CD4-positive, alpha-beta T cell (primary cell): Measurements from ENCODE around the gene KLHDC3. TPM values are rescaled to one million over a fixed set of nuclear protein-coding genes. Genes with fewer than 3 reads are reported as not detected.

ENCODE experiments used
- ATAC-seq: fragments of 200-7000 bp; cut with Tn5 transposase; one replicate; pipeline ENCODE4 v1.10.0; 2022; ENCODE audit warnings: mild to moderate bottlenecking; ENCODE audit not compliant: poor library complexity
- CTCF ChIA-PET: fragments of 350-600 bp; sonication (Branson Sonifier 250); formaldehyde crosslinking; loops from one replicate; lab custom pipeline; 2021; ENCODE audit warnings: antibody characterized with exemption, inconsistent platforms; lab: Charles Lee
- POLR2A ChIA-PET: fragments of 350-600 bp; sonication (Branson Sonifier 250); formaldehyde crosslinking; loops from one replicate; lab custom pipeline; 2021; ENCODE audit warnings: antibody characterized with exemption, inconsistent platforms; lab: Charles Lee
- DNase-seq, 14 experiments: peaks; one replicate each; pipeline ENCODE4 v3.0.0-alpha.2; 2013 to 2020; ENCODE audit warnings: mixed read lengths in 2 of 14
- H3K27ac ChIP-seq, 2 donors: one replicate each; pipeline versions ENCODE4 v1.5.1 to v1.7.0; 2013; ENCODE audit warnings: low read length in 2 of 2, low read depth in 1 of 2, mild to moderate bottlenecking in 1 of 2
- H3K27me3 ChIP-seq, 2 experiments: 1 replicate in 1 of 2; 2 replicates in 1 of 2; pipeline versions ENCODE4 v1.6.1 to v1.7.0; 2013; ENCODE audit warnings: low read length in 2 of 2, control low read depth in 1 of 2, mild to moderate bottlenecking in 1 of 2, moderate library complexity in 1 of 2; ENCODE audit not compliant: insufficient read depth in 2 of 2, control insufficient read depth in 1 of 2
- H3K36me3 ChIP-seq: one replicate; pipeline ENCODE4 v1.6.1; 2013; ENCODE audit warnings: low read length, control low read depth; ENCODE audit not compliant: insufficient read depth
- H3K4me1 ChIP-seq: one replicate; pipeline ENCODE4 v1.6.1; 2013; ENCODE audit warnings: low read length, control low read depth; ENCODE audit not compliant: insufficient read depth
- H3K4me3 ChIP-seq: one replicate; pipeline ENCODE4 v1.5.1; 2013; ENCODE audit warnings: mild to moderate bottlenecking, low read length, moderate library complexity
- H3K9me3 ChIP-seq, 2 experiments: 1 replicate in 1 of 2; 2 replicates in 1 of 2; pipeline versions ENCODE4 v1.6.1 to v1.7.0; 2013; ENCODE audit warnings: low read length in 2 of 2, mild to moderate bottlenecking in 2 of 2, control low read depth in 1 of 2, moderate library complexity in 1 of 2; ENCODE audit not compliant: control insufficient read depth in 1 of 2, insufficient read depth in 1 of 2
- H3K27ac Mint-ChIP-seq: one replicate; pipeline ENCODE4 v1.8.0; 2020; ENCODE audit warnings: mixed read lengths
- H3K27me3 Mint-ChIP-seq: one replicate; pipeline ENCODE4 v1.8.0; 2021; ENCODE audit warnings: mixed read lengths
- H3K36me3 Mint-ChIP-seq: one replicate; pipeline ENCODE4 v1.8.0; 2021; ENCODE audit warnings: low read depth, mixed read lengths
- H3K4me1 Mint-ChIP-seq: one replicate; pipeline ENCODE4 v1.8.0; 2021; ENCODE audit warnings: low read depth, mixed read lengths
- H3K4me3 Mint-ChIP-seq: one replicate; pipeline ENCODE4 v1.8.0; 2020; ENCODE audit warnings: mild to moderate bottlenecking, mixed read lengths
- H3K9me3 Mint-ChIP-seq: one replicate; pipeline ENCODE4 v1.8.0; 2020; ENCODE audit warnings: mixed read lengths
- intact Hi-C, 2 experiments: fragments of 100-400 bp; cut with DNase I in 1 of 2; cut with micrococcal nuclease in 1 of 2; formaldehyde crosslinking; loops; one replicate each; pipeline versions ENCODE4 v1.15.1 to v1.9.0; 2023 to 2025; cut with DNase I, micrococcal nuclease
- total RNA-seq, 174 experiments: library from RNA in 2 of 174; stranded (reverse) in 2 of 174; gene quantifications; one replicate each; pipeline ENCODE4 v1.2.3 and lab custom pipeline; 2021 to 2026
- TF ChIP-seq, protein P1 (sequence below): fragments of 200-600 bp; IDR thresholded peaks from one replicate; pipeline ENCODE4 v1.8.0; 2022; ENCODE audit warnings: antibody characterized with exemption, mild to moderate bottlenecking

The KLHDC3 gene
- total RNA-seq, 2 experiments from 2014 or later: 21.0 to 22.3 TPM

DNA sequence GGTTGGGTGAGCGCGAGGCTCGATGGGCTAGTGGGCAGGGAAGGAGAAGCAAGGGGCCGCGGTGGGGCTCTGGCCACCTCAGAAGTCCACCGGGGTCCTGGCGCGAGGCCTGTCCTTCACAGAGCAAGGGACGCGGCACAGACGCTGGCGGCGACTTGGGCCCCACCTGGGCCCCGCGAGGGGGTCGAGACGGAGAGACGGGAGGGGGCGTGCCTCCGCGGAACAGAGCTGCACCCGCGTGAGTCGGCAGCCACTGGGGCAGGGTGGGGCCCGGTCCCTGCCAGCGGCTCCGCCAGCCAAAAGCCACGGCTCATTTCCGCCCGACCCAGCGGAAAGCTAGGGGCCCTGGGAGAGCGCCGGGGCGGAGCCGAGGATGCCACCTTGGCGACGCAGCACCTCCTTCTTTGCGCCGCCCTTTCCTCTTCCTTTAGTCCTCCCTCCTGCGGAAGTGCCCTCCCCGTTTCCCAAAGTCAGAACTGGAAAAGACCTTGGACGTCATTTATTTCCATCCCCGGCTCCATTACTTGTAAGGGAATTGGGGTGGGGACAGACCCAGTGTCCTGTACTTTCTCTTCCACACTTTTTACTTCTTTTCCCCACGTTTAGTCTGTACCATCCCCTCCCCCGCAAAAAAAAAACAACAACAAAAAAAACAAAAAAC is 39.6 kb downstream of the KLHDC3 start, which contains the start of gene CUL7:
Gene CUL7, minus strand, starts transcription at position 307 of the 661 bp plus-strand sequence. CDS start 1,063 bp downstream, outside the sequence.
- peaks cover 59% of the 10 kb centered on the region for H3K4me1 Mint-ChIP-seq
- Histone ChIP-seq H3K4me3 (peak within 1 kb of the TSS; percentile 93), H3K9me3 (no peaks in the 10 kb centered on the region), H3K36me3 (peaks cover 37% of the 10 kb centered on the region), H3K4me1 (peaks cover 45% of the 10 kb centered on the region), H3K27me3 (no peaks in the 10 kb centered on the region), H3K27ac (peak within 1 kb of the TSS; percentile 76 to 84)
- H3K27ac Mint-ChIP-seq: peak within 1 kb of the TSS; percentile 96
- H3K4me3 Mint-ChIP-seq: peak within 1 kb of the TSS; percentile 98
- peaks cover 67% of the 10 kb centered on the region for H3K36me3 Mint-ChIP-seq
- H3K9me3 Mint-ChIP-seq: no peaks in the 10 kb centered on the region
- DNase-seq: peak; percentile 78 to 95 (median 89)
- TF ChIP-seq, protein P1, sequence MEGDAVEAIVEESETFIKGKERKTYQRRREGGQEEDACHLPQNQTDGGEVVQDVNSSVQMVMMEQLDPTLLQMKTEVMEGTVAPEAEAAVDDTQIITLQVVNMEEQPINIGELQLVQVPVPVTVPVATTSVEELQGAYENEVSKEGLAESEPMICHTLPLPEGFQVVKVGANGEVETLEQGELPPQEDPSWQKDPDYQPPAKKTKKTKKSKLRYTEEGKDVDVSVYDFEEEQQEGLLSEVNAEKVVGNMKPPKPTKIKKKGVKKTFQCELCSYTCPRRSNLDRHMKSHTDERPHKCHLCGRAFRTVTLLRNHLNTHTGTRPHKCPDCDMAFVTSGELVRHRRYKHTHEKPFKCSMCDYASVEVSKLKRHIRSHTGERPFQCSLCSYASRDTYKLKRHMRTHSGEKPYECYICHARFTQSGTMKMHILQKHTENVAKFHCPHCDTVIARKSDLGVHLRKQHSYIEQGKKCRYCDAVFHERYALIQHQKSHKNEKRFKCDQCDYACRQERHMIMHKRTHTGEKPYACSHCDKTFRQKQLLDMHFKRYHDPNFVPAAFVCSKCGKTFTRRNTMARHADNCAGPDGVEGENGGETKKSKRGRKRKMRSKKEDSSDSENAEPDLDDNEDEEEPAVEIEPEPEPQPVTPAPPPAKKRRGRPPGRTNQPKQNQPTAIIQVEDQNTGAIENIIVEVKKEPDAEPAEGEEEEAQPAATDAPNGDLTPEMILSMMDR: no peak
- ChIA-PET CTCF (interaction anchor here (0.6 to 1.5 kb wide), 7 partner anchors 32 to 175 kb away, joined by 3 to 7 read pairs (median 4); partner anchors contain the start of genes DNPH1, KLHDC3, MEA1 and RRP36), POLR2A (interaction anchor here (0.6 to 3.2 kb wide), 21 partner anchors 11 to 1266 kb away, joined by 3 to 50 read pairs (median 5); partner anchors contain the start of genes BICRAL, CNPY3, CUL9 and KLHDC3)
- ATAC-seq: peak; percentile 99
- intact Hi-C loops: loop anchor here (2.0 to 10.0 kb wide), 4 partner anchors 76 to 1159 kb away; partner anchors contain the start of genes PEX6 (in 2 of the 2), CNPY3 (in 1 of the 2), GTPBP2 (in 1 of the 2) and USP49 (in 1 of the 2)
- no peaks in the 10 kb centered on the region for H3K27me3 Mint-ChIP-seq

DNA sequence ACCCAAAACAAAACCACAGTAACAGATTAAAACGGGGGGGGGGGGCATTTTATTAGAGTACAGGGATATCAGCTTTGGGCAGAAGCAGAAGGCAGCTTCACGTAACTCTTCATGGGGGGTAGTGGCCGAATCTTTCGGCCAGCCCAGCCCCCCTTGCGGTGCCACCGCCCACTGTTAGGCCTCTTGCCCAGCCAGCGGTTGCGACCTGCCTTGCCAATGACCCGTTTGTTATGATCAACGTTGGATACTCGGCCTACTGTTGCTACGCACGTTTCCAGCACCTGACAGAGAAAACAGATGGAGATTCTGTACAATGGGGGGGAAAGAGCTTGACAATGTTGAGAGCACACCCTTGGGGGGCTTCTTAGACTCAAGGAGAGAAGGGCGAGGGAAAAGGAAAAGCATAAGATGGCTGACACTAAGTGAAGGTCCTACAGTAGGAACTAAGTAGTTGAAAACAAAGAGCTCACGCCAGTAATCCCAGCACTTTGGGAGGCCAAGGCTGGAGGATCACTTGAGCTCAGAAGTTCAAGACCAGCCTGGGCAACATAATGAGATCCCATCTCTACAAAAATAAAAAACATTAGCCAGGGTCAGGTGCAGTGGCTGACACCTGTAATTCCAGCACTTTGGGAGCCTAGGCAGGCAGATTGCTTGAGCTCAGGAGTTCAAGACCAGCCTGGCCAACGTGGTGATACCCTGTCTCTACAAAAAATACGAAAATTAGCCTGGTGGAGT is 40.3 kb downstream of the KLHDC3 start:
- H3K27me3 Mint-ChIP-seq: no peaks in the 10 kb centered on the region
- DNase-seq (peak in 1 of 14 experiments; percentile 34), ATAC-seq (no peak)
- H3K9me3 ChIP-seq: no peaks in the 10 kb centered on the region
- H3K27ac Mint-ChIP-seq: peak overlapping the region; percentile 96
- H3K9me3 Mint-ChIP-seq: no peaks in the 10 kb centered on the region
- peak overlapping the region; percentile 93 for H3K4me3 ChIP-seq
- ChIA-PET POLR2A (interaction anchor here (0.6 to 3.2 kb wide), 24 partner anchors 10 to 1267 kb away, joined by 3 to 50 read pairs (median 5); partner anchors contain the start of genes BICRAL, CNPY3, CUL9 and KLHDC3), CTCF (interaction anchor here (0.8 to 1.5 kb wide), 6 partner anchors 33 to 175 kb away, joined by 3 to 7 read pairs (median 4); partner anchors contain the start of genes DNPH1, KLHDC3, MEA1 and RRP36)
- H3K27me3 ChIP-seq: no peaks in the 10 kb centered on the region
- H3K27ac ChIP-seq: peak overlapping the region; percentile 76 to 84
- H3K4me1 ChIP-seq: peaks cover 50% of the 10 kb centered on the region
- peak overlapping the region; percentile 98 for H3K4me3 Mint-ChIP-seq
- peaks cover 32% of the 10 kb centered on the region for H3K36me3 ChIP-seq
- H3K4me1 Mint-ChIP-seq: peaks cover 66% of the 10 kb centered on the region
- peaks cover 70% of the 10 kb centered on the region for H3K36me3 Mint-ChIP-seq
- TF ChIP-seq, protein P1: no peak
- intact Hi-C loops: loop anchor here (5.0 to 10.0 kb wide), 3 partner anchors 77 to 1160 kb away; partner anchors contain the start of genes PEX6 (in 2 of the 2), GTPBP2 (in 1 of the 2) and USP49 (in 1 of the 2)

DNA sequence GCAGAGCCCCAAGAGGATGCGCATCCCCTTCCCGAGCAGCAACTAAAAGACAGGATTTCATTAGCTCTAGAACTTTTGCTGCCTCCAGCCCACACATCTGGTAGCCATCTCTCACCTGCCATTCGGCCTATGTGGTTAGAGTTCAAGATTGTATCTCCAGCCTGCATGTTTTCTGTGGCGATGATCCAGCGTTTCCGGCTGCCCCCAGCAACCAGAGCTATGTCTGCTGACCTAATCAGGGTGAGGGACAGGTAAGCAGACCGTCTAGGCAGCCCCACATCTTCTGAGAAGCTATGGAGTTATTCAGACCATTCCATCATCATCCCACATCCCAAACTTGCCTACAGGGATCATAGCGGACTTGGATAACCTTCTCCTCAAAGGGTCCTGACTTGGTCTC is 41.9 kb downstream of the KLHDC3 start:
- peaks cover 62% of the 10 kb centered on the region for H3K36me3 Mint-ChIP-seq
- ChIA-PET POLR2A (interaction anchor here (1.2 kb wide), 1 partner anchor 35 kb away, joined by 3 read pairs; the partner anchor contains the start of gene RRP36), CTCF (no interaction called here)
- Histone ChIP-seq H3K36me3 (peaks cover 23% of the 10 kb centered on the region), H3K27me3 (no peaks in the 10 kb centered on the region), H3K9me3 (no peaks in the 10 kb centered on the region), H3K4me3 (no peak overlapping the region), H3K27ac (no peak overlapping the region), H3K4me1 (peaks cover 57% of the 10 kb centered on the region)
- ATAC-seq (no peak), DNase-seq (no peak)
- intact Hi-C loops: loop anchor here in 1 of 2 experiments (10.0 kb wide), 1 partner anchor 1161 kb away; the partner anchor contains the start of gene USP49
- H3K9me3 Mint-ChIP-seq: no peaks in the 10 kb centered on the region
- peak overlapping the region; percentile 63 for H3K4me3 Mint-ChIP-seq
- peak overlapping the region; percentile 58 for H3K27ac Mint-ChIP-seq
- H3K27me3 Mint-ChIP-seq: no peaks in the 10 kb centered on the region
- H3K4me1 Mint-ChIP-seq: peaks cover 75% of the 10 kb centered on the region
- TF ChIP-seq, protein P1: no peak
